GM12873 (cell line): Measurements from ENCODE around the gene TIAM1.

ENCODE experiments used
- TF ChIP-seq, protein P1 (sequence below): IDR thresholded peaks from 2 replicates; pipeline ENCODE4 v1.5.1; 2012; ENCODE audit warnings: low read depth, mild to moderate bottlenecking, moderate library complexity, low read length, control low read depth; ENCODE audit not compliant: insufficient read depth; ENCODE audit errors: missing control alignments

TIAM1 gene

DNA sequence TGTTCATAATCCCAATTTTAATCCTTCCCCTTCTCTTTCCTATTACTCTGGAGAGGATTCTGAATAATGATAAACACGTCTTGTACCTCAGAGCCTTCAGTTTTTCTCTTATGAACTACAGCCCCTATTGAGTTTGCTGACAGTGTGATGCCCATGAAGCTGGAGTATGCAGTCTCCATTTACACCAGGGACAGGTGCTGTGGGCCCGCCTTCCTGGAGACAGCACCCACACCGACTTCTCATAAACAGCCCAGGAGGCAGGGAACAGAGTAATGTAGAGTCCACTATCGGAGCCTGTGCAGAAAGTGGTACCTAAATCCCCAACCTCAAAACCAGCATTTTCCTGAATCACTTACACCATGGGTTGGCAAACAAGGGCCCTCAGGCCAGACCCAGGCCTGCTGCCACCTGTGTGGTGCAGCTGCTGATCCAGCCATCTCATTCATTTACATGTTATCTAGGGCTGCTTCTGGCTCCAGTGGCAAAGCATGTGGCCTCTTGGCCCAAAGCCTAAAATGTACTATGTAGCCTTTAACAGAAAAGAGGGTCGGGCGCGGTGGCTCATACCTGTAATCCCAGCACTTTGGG, 210.7 kb downstream of the TIAM1 start:
- TF ChIP-seq, protein P1, sequence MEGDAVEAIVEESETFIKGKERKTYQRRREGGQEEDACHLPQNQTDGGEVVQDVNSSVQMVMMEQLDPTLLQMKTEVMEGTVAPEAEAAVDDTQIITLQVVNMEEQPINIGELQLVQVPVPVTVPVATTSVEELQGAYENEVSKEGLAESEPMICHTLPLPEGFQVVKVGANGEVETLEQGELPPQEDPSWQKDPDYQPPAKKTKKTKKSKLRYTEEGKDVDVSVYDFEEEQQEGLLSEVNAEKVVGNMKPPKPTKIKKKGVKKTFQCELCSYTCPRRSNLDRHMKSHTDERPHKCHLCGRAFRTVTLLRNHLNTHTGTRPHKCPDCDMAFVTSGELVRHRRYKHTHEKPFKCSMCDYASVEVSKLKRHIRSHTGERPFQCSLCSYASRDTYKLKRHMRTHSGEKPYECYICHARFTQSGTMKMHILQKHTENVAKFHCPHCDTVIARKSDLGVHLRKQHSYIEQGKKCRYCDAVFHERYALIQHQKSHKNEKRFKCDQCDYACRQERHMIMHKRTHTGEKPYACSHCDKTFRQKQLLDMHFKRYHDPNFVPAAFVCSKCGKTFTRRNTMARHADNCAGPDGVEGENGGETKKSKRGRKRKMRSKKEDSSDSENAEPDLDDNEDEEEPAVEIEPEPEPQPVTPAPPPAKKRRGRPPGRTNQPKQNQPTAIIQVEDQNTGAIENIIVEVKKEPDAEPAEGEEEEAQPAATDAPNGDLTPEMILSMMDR, result no peak

DNA sequence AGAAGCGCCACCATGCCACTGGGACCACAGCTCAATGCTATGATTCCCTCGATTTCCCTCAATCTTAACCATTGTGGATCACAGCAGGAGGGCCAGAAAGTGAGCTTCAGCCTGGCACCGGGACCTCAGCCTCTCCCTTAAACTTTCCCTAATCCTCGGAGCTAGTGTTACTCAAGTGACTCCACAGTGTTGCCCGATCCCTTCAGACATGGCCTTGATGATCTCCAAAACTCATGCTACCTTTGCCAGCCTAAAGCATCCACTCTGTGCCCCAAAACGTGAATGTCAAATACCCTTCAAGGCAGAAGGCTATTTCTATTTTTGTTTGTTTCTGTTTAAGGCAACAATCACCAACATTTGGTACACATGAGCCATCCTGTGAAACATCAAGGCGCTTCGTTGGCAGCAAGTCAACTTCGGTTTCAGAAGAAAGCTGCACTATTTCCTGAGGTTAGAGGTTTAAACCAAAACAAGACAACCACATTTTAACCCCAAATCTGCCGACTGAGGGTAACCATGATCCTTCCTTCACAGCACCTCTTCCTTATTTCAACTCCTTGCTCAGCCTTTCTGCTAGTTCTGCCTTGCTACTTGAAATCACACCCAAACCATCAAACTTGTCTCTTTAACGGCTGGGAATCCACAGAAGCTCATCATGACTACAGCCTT, 211.4 kb downstream of the TIAM1 start:
- TF ChIP-seq, protein P1, result no peak

DNA sequence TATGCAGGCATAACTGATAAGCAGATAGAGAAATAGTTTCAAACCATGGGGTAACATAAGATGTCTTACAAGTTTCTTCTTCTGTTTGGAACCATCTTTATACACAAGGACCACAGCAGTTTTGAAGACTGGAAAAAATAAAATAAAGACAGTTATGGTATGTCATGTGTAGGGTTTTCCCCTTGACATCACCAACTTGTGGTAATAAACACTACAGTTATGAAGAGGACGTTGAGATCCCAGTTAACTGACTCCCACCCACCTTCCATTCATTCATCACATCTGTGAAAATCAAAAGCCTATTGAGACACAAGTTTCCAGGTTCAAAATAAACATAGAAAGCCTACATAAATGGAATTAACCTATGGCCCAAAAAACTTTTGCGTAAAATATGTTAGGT, 213.2 kb downstream of the TIAM1 start:
- TF ChIP-seq, protein P1, result no peak

DNA sequence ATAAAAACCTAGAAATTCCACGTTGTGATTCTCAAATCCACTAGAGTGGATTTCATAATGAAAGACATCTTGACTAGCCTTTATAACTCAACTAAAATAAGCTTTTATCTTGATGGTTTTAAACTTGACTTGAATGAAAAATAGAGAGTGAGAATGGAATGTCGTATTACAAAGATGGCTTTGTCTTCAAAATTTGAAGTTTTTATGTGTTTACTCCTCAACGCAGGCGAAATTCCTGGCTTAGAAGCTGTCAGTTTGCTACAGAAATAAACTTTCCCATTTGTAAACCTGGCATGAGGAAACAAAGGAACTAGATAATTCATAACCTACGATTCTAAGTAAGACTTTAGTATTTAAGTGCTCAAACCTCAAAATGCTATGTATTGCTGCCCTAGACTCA, 215.8 kb downstream of the TIAM1 start:
- TF ChIP-seq, protein P1, result no peak

DNA sequence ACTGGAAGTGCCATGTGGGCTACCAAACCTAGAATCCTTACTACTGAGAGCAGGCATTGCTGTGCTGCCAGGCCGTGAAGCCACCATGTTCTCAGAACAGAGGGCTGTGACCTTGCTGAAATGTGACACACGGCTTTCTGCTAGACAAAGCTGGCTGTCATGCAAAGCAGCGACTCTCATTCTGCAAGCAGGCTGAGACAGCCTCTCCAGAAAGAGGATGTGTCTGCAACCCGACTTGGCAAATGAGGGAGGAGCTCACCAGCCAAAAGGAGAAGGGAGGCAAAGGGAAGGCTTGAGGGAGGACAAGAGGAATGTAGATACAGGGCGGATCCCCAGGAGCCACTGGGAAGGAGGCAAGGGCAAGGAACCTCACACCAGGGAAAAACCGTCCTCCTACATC, 220.1 kb downstream of the TIAM1 start:
- TF ChIP-seq, protein P1, result no peak

DNA sequence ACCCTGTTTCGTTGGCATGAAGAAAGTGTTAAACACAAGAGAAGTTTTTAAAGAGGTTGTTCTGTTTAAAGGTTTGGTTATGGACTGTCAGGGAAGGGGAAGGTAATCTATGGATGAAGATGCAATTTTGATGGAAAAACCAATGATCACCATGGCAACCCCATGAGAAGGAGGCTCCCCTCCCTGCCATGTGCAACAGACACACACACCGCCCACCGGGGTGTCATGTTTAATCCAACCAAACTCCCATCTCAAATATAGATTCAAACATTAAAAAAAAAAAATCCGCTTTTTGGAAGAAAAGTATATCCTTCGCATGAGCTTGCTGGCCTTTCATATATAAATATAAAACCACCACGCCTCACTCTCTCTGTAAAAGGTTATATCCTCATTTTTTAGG, 224.9 kb downstream of the TIAM1 start:
- TF ChIP-seq, protein P1, result no peak

DNA sequence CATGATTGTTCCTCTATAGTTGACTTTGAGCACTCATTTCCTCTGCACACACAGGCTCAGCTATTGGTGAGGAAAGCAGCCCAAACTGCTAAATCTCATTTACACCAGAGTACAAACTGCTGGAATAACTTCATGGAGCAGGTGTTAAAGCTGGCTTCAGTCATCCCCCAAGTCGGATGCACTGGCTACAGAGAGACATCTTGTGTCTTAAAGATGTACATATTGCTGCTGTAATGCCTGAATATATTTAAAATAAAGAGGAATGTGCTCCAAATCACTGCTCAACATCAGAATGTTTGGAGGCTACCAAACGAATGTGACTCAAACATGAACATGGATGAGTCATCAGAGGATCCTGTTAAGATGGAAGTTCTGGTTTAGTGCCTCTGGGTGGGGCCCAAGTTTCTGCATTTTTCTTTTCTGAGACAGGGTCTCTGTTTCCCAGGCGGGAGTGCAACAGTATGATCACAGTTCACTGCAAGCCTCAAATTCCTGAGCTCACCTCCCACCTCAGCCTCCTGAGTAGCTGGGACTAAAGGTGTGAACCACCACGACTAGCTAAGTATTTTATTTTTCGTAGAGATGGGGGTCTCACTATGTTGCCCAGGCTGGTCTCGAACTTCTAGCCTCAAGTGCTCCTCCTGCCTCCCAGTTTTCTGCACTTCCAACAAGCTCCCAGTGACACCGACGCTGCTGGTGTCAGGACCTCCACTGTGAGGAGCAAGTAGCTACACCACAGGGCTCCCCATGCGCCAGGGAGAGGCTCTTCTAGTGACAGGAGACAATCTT, 226.7 kb downstream of the TIAM1 start:
- TF ChIP-seq, protein P1, result no peak
